HCT116 (cell line): Measurements from ENCODE around the gene KMO. TPM values are rescaled to one million over a fixed set of nuclear protein-coding genes. Genes with fewer than 3 reads are reported as not detected.

Experiments
- ATAC-seq: fragments of 200-7000 bp; cut with Tn5 transposase; 2 replicates; pipeline ENCODE4 v1.9.1; 2020; ENCODE audit warnings: mild to moderate bottlenecking, moderate library complexity
- BruUV-seq: library from RNA; stranded (reverse); fragments of 400-500 nt; replicated peaks from 2 replicates; lab custom pipeline; 2021; lab: Mats Ljungman, UMichigan
- CTCF ChIA-PET: fragments of 300-600 bp; sonication (Branson Sonifier 250); formaldehyde crosslinking; loops from one replicate; lab custom pipeline; 2021; ENCODE audit warnings: antibody characterized with exemption; lab: Charles Lee
- POLR2A ChIA-PET: fragments of 300-600, 350-600 bp; sonication (Branson Sonifier 250); formaldehyde crosslinking; loops from one replicate; lab custom pipeline; 2021; ENCODE audit warnings: antibody characterized with exemption; lab: Charles Lee
- RAD21 ChIA-PET, 2 experiments: fragments of 300-600 bp; sonication (Branson Sonifier 250); formaldehyde crosslinking; loops; one replicate each; lab custom pipeline; 2023; ENCODE audit warnings: low total read pairs in 2 of 2; ENCODE audit not compliant: uncharacterized antibody in 2 of 2, unreplicated experiment in 2 of 2, low non-redundant PET in 1 of 2; lab: Charles Lee
- DNase-seq: peaks from one replicate; pipeline ENCODE4 v3.0.0-alpha.2; 2010; ENCODE audit warnings: low read depth, low spot score
- H2AFZ ChIP-seq: fragments of 200-600 bp; shearing (Covaris generic), sonication (generic); 2 replicates; pipeline ENCODE4 v1.6.1; 2017; ENCODE audit warnings: low read depth, mixed run types, mixed read lengths, antibody characterized with exemption, low read length; ENCODE audit not compliant: poor library complexity, severe bottlenecking
- H3K27ac ChIP-seq: 2 replicates; pipeline ENCODE4 v1.5.1; 2012; ENCODE audit warnings: low read depth, low read length
- H3K27me3 ChIP-seq: fragments of 200-600 bp; sonication (generic); 2 replicates; pipeline ENCODE4 v1.6.1; 2016; ENCODE audit warnings: mixed run types, low read length, mixed read lengths; ENCODE audit not compliant: insufficient read depth
- H3K36me3 ChIP-seq, 2 experiments: fragments of 200-500 bp in 1 of 2; fragments of 200-600 bp in 1 of 2; sonication (Bioruptor generic) in 1 of 2; sonication (generic) in 1 of 2; 2 replicates each; pipeline versions ENCODE4 v1.5.1 to v1.6.1; 2014 to 2016; ENCODE audit warnings: low read length in 2 of 2, inconsistent platforms in 1 of 2, mixed read lengths in 1 of 2, mixed run types in 1 of 2; ENCODE audit not compliant: insufficient read depth in 2 of 2, control insufficient read depth in 1 of 2
- H3K4me1 ChIP-seq, 2 experiments: fragments of 200-600 bp in 1 of 2; sonication (generic) in 1 of 2; 2 replicates each; pipeline versions ENCODE4 v1.5.1 to v1.6.1; 2012 to 2017; ENCODE audit warnings: low read length in 2 of 2, inconsistent platforms in 1 of 2, mild to moderate bottlenecking in 1 of 2, mixed read lengths in 1 of 2, mixed run types in 1 of 2, moderate library complexity in 1 of 2; ENCODE audit not compliant: insufficient read depth in 2 of 2, control insufficient read depth in 1 of 2
- H3K4me2 ChIP-seq: fragments of 200-600 bp; sonication (generic); 2 replicates; pipeline ENCODE4 v1.6.1; 2017; ENCODE audit warnings: mixed run types, low read length, mixed read lengths
- H3K4me3 ChIP-seq, 2 experiments: fragments of 200-600 bp in 1 of 2; sonication (generic) in 1 of 2; replicated peaks in 1 of 2; 2 replicates each; pipeline ENCODE4 v1.5.1; 2011 to 2016; ENCODE audit warnings: low read length in 2 of 2, control low read depth in 1 of 2, low read depth in 1 of 2, mild to moderate bottlenecking in 1 of 2, mixed read lengths in 1 of 2, mixed run types in 1 of 2
- H3K79me2 ChIP-seq: fragments of 200-600 bp; sonication (generic); 2 replicates; pipeline ENCODE4 v1.6.1; 2017; ENCODE audit warnings: mild to moderate bottlenecking, mixed run types, low read length, moderate library complexity, mixed read lengths; ENCODE audit not compliant: insufficient read depth
- H3K9ac ChIP-seq: fragments of 200-600 bp; sonication (generic); 2 replicates; pipeline ENCODE4 v1.6.1; 2016; ENCODE audit warnings: low read length, mixed read lengths
- H3K9me2 ChIP-seq: fragments of 200-600 bp; sonication (generic), shearing (Covaris generic); 2 replicates; pipeline ENCODE4 v1.6.1; 2017; ENCODE audit warnings: mixed run types, mild to moderate bottlenecking, moderate library complexity; ENCODE audit not compliant: insufficient read depth
- H3K9me3 ChIP-seq, 2 experiments: fragments of 200-500 bp in 1 of 2; fragments of 200-600 bp in 1 of 2; sonication (Bioruptor generic) in 1 of 2; sonication (generic) in 1 of 2; 2 replicates each; pipeline ENCODE4 v1.6.1; 2014 to 2017; ENCODE audit warnings: low read length in 2 of 2, mixed read lengths in 2 of 2, inconsistent platforms in 1 of 2, low read depth in 1 of 2, mild to moderate bottlenecking in 1 of 2, mixed run types in 1 of 2, moderate library complexity in 1 of 2; ENCODE audit not compliant: control insufficient read depth in 1 of 2, insufficient read depth in 1 of 2
- H4K20me1 ChIP-seq: fragments of 200-600 bp; sonication (generic), shearing (Covaris generic); 2 replicates; pipeline ENCODE4 v1.6.1; 2017; ENCODE audit warnings: mixed run types, mild to moderate bottlenecking, moderate library complexity; ENCODE audit not compliant: insufficient read depth
- CTCF ChIP-seq, 3 experiments: fragments of 200-600 bp in 1 of 3; sonication (generic) in 1 of 3; IDR thresholded peaks in 2 of 3; conservative IDR thresholded peaks in 1 of 3; 2 replicates each; pipeline ENCODE4 v1.5.1; 2012 to 2017; ENCODE audit warnings: low read depth in 2 of 3, low read length in 2 of 3, antibody characterized with exemption in 1 of 3, borderline replicate concordance in 1 of 3, control low read depth in 1 of 3, mild to moderate bottlenecking in 1 of 3, mixed read lengths in 1 of 3, mixed run types in 1 of 3, moderate library complexity in 1 of 3; ENCODE audit not compliant: insufficient read depth in 1 of 3
- EGR1 ChIP-seq: IDR thresholded peaks from 2 replicates; pipeline ENCODE4 v1.6.1; 2012; ENCODE audit warnings: low read depth
- ELF1 ChIP-seq: IDR thresholded peaks from 2 replicates; pipeline ENCODE4 v1.6.1; 2012; ENCODE audit warnings: low read depth, borderline replicate concordance
- EZH2 ChIP-seq: fragments of 200-600 bp; sonication (generic); IDR thresholded peaks from 2 replicates; pipeline ENCODE4 v1.6.1; 2017; ENCODE audit warnings: antibody characterized with exemption, mixed run types
- EZH2phosphoT487 ChIP-seq: fragments of 200-600 bp; IDR thresholded peaks from 2 replicates; pipeline ENCODE4 v1.6.1; 2018; ENCODE audit warnings: antibody characterized with exemption, borderline replicate concordance
- JUND ChIP-seq: IDR thresholded peaks from 2 replicates; pipeline ENCODE4 v1.6.1; 2012
- MAX ChIP-seq: IDR thresholded peaks from 2 replicates; pipeline ENCODE4 v1.6.1; 2012
- RAD21 ChIP-seq: IDR thresholded peaks from 2 replicates; pipeline ENCODE4 v1.6.1; 2012; ENCODE audit warnings: low read depth, mild to moderate bottlenecking
- REST ChIP-seq: IDR thresholded peaks from 2 replicates; pipeline ENCODE4 v1.6.1; 2012; ENCODE audit warnings: low read depth
- SIN3A ChIP-seq: IDR thresholded peaks from 2 replicates; pipeline ENCODE4 v1.6.1; 2012; ENCODE audit warnings: low read depth
- SP1 ChIP-seq: IDR thresholded peaks from 2 replicates; pipeline ENCODE4 v1.6.1; 2012; ENCODE audit warnings: low read depth
- SRF ChIP-seq: IDR thresholded peaks from 2 replicates; pipeline ENCODE4 v1.6.1; 2012; ENCODE audit warnings: low read depth
- TCF7L2 ChIP-seq: IDR thresholded peaks from 2 replicates; pipeline ENCODE4 v1.7.0; 2011; ENCODE audit warnings: borderline replicate concordance, inconsistent platforms; ENCODE audit not compliant: insufficient read depth, insufficient read length; ENCODE audit errors: extremely low read depth
- ZBTB33 ChIP-seq: IDR thresholded peaks from 2 replicates; pipeline ENCODE4 v1.6.1; 2011; ENCODE audit warnings: mild to moderate bottlenecking, low read length, moderate library complexity; ENCODE audit not compliant: insufficient replicate concordance; ENCODE audit errors: extremely low read depth
- ZFX ChIP-seq: fragments of 450-650 bp; IDR thresholded peaks from 2 replicates; pipeline ENCODE4 v1.6.1; 2017
- intact Hi-C: fragments of 100-400 bp; cut with micrococcal nuclease; formaldehyde crosslinking; loops from 2 replicates; pipeline ENCODE4 v1.10.0; 2022
- total RNA-seq: library from RNA; stranded (reverse); gene quantifications from one replicate; pipeline ENCODE4 v1.2.1, GENCODE V29; 2021; ENCODE audit not compliant: unreplicated experiment

KMO gene
- total RNA-seq, 1 experiment from 2014 or later: not detected

- TF ChIP-seq RAD21: no peak
- no peak for TF ChIP-seq ZFX
- TF ChIP-seq MAX: no peak
- no peak for TF ChIP-seq REST
- no peak for TF ChIP-seq EZH2
- TF ChIP-seq ELF1: no peak
- TF ChIP-seq SIN3A: no peak
- no peak for TF ChIP-seq EGR1
- no peak for TF ChIP-seq ZBTB33
- no peak for TF ChIP-seq TCF7L2
- TF ChIP-seq EZH2phosphoT487: no peak
- no peak for TF ChIP-seq JUND
- TF ChIP-seq CTCF (IDR thresholded peaks at IDR 0.05 in 2 of 3, conservative IDR thresholded peaks at IDR 0.05 in 1 of 3; ENCODE audit: borderline replicate concordance in 1 of 3, insufficient read depth in 1 of 3, low read depth in 2 of 3, low read length in 2 of 3): no peak
- no peak for TF ChIP-seq SRF
- no peak for TF ChIP-seq SP1
- H3K27me3 ChIP-seq: no peaks in the 10 kb centered on the region
- BruUV-seq: no TSS peak
- no peaks in the 10 kb centered on the region for H4K20me1 ChIP-seq
- H3K4me3 ChIP-seq: no peak overlapping the region
- H3K27ac ChIP-seq: no peak overlapping the region
- no peaks in the 10 kb centered on the region for H3K4me1 ChIP-seq
- ChIA-PET POLR2A (no interaction called here), CTCF (no interaction called here), RAD21 (no interaction called here)
- H3K79me2 ChIP-seq: no peaks in the 10 kb centered on the region
- H3K4me2 ChIP-seq: no peak overlapping the region
- no peaks in the 10 kb centered on the region for H3K9me3 ChIP-seq
- no peaks in the 10 kb centered on the region; the same call in 1 of the 2 replicates for H3K9me2 ChIP-seq
- ATAC-seq (no peak), DNase-seq (no peak)
- H2AFZ ChIP-seq: no peak overlapping the region
- intact Hi-C loops: no loop called here
- no peak overlapping the region for H3K9ac ChIP-seq
- H3K36me3 ChIP-seq: no peaks in the 10 kb centered on the region
These were observed 23.3 kb downstream of the KMO start for GRCh38 chr1:241555526-241555925.
